ENCODE results near the gene C11orf68. TPM values are rescaled to one million over a fixed set of nuclear protein-coding genes. Genes with fewer than 3 reads are reported as not detected.

C11orf68 gene
- total and polyA plus RNA-seq, 2 of the 8 experiments (the other 6 are each of a cell fraction or from before 2014, with no cell fraction given), result 24.0 to 51.2 TPM

DNA sequence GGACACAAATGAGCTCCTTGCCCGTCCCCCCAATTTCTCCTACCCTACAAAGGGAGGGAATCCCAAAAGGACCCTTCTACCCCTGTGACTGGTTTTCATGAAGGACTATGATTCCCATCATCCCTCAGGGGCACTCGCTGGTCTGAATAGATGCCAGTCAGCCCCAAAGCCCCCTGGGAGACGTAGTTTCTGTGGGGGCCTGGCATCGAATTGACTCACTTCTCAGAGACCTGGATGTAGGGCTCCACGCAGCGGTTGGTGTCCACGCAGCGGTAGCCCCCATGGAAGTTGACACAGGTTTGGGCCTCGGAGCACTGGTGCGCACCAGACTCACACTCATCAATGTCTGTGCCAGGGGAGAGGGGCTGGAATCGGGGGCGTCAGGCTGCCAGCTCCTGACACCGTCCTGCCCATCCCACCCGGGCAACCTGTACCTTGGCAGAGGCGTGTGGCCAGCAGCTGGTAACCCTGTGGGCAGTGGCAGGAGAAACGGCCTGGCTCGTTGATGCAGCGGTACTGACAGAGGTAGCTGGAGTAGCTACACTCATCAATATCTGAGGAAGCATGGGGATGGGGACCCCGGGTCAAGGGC, 50.7 kb downstream of the C11orf68 start (continued):
- TF ChIP-seq, protein P1, sequence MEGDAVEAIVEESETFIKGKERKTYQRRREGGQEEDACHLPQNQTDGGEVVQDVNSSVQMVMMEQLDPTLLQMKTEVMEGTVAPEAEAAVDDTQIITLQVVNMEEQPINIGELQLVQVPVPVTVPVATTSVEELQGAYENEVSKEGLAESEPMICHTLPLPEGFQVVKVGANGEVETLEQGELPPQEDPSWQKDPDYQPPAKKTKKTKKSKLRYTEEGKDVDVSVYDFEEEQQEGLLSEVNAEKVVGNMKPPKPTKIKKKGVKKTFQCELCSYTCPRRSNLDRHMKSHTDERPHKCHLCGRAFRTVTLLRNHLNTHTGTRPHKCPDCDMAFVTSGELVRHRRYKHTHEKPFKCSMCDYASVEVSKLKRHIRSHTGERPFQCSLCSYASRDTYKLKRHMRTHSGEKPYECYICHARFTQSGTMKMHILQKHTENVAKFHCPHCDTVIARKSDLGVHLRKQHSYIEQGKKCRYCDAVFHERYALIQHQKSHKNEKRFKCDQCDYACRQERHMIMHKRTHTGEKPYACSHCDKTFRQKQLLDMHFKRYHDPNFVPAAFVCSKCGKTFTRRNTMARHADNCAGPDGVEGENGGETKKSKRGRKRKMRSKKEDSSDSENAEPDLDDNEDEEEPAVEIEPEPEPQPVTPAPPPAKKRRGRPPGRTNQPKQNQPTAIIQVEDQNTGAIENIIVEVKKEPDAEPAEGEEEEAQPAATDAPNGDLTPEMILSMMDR (IDR thresholded peaks at IDR 0.05; ENCODE audit: control extremely low read depth in 1 of 3, insufficient read depth in 1 of 3, low read depth in 1 of 3, low read length in 3 of 3), result no peak
- no peak for TF ChIP-seq TCF12 (IDR thresholded peaks at IDR 0.05; ENCODE audit: low read depth, low read length)
- TF ChIP-seq POLR2A (IDR thresholded peaks at IDR 0.05; ENCODE audit: control extremely low read depth in 1 of 2, low read depth in 2 of 2, low read length in 2 of 2), result peak in 1 of 2 experiments; percentile 59; a peak in 2 of 3 replicates
- TF ChIP-seq CHD2 (IDR thresholded peaks at IDR 0.05; ENCODE audit: low read length), result 0 out of 2 replicates have a peak, but pooled peaks have one; percentile 12
- no peak for TF ChIP-seq TAF1 (IDR thresholded peaks at IDR 0.05; ENCODE audit: low read depth, low read length)
- TF ChIP-seq JUND (IDR thresholded peaks at IDR 0.05; ENCODE audit: low read length), result no peak
- no peak for TF ChIP-seq HDAC2 (IDR thresholded peaks at IDR 0.05; ENCODE audit: borderline replicate concordance in 1 of 2, low read depth in 2 of 2, low read length in 2 of 2)
- no peak for TF ChIP-seq KDM5A (IDR thresholded peaks at IDR 0.05; ENCODE audit: low read length)
- TF ChIP-seq, protein P2, sequence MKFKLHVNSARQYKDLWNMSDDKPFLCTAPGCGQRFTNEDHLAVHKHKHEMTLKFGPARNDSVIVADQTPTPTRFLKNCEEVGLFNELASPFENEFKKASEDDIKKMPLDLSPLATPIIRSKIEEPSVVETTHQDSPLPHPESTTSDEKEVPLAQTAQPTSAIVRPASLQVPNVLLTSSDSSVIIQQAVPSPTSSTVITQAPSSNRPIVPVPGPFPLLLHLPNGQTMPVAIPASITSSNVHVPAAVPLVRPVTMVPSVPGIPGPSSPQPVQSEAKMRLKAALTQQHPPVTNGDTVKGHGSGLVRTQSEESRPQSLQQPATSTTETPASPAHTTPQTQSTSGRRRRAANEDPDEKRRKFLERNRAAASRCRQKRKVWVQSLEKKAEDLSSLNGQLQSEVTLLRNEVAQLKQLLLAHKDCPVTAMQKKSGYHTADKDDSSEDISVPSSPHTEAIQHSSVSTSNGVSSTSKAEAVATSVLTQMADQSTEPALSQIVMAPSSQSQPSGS (IDR thresholded peaks at IDR 0.05; ENCODE audit: low read length), result no peak
- TF ChIP-seq BACH1 (IDR thresholded peaks at IDR 0.05; ENCODE audit: low read length), result no peak
- TF ChIP-seq YY1 (IDR thresholded peaks at IDR 0.05; ENCODE audit: low read depth, low read length), result peak; percentile 8; the same call in 1 of the 2 replicates
- TF ChIP-seq SP4 (IDR thresholded peaks at IDR 0.05; ENCODE audit: low read length), result 0 out of 2 replicates have a peak, but pooled peaks have one; percentile 34
- no peak for TF ChIP-seq TBP (IDR thresholded peaks at IDR 0.05; ENCODE audit: low read depth, low read length)
- TF ChIP-seq, protein P3, sequence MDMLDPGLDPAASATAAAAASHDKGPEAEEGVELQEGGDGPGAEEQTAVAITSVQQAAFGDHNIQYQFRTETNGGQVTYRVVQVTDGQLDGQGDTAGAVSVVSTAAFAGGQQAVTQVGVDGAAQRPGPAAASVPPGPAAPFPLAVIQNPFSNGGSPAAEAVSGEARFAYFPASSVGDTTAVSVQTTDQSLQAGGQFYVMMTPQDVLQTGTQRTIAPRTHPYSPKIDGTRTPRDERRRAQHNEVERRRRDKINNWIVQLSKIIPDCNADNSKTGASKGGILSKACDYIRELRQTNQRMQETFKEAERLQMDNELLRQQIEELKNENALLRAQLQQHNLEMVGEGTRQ (IDR thresholded peaks at IDR 0.05; ENCODE audit: low read length), result no peak
- no peak for TF ChIP-seq SAP30 (IDR thresholded peaks at IDR 0.05; ENCODE audit: insufficient read depth, insufficient replicate concordance, low read length)
- peak; percentile 21; the same call in 1 of the 2 replicates for TF ChIP-seq POLR2AphosphoS5 (IDR thresholded peaks at IDR 0.05; ENCODE audit: low read depth, low read length)
- no peak for TF ChIP-seq EP300 (IDR thresholded peaks at IDR 0.05; ENCODE audit: borderline replicate concordance in 1 of 2, low read depth in 2 of 2, low read length in 2 of 2)
- TF ChIP-seq SIN3A (conservative IDR thresholded peaks at IDR 0.05 in 1 of 2, IDR thresholded peaks at IDR 0.05 in 1 of 2; ENCODE audit: low read depth in 1 of 2, low read length in 2 of 2), result peak in 1 of 2 experiments; percentile 31; a peak in 1 of 4 replicates
- TF ChIP-seq RNF2 (IDR thresholded peaks at IDR 0.05; ENCODE audit: borderline replicate concordance, low read depth, low read length, missing control alignments, poor library complexity, severe bottlenecking), result no peak
